ENCODE results near the gene ITGAV. TPM values are rescaled to one million over a fixed set of nuclear protein-coding genes. Genes with fewer than 3 reads are reported as not detected.

Gene ITGAV
- total RNA-seq, 1 experiment from 2014 or later: 26.9 TPM

- no peak overlapping the region for H3K4me3 Mint-ChIP-seq
- H3K23ac ChIP-seq (ENCODE audit: insufficient read length, low read depth, low read length): no peak overlapping the region
- H3K27ac ChIP-seq (ENCODE audit: insufficient read length, low read depth, low read length): no peak overlapping the region
- 100% methylated on average over 1 of the region's 1 CpG for WGBS (ENCODE audit: extremely low coverage, insufficient read length, low lambda C conversion rate)
- H3K27ac Mint-ChIP-seq: no peak overlapping the region
- H2BK20ac ChIP-seq (ENCODE audit: low read depth, low read length, poor library complexity, severe bottlenecking): no peak overlapping the region
- no peaks in the 10 kb centered on the region; the same call in 1 of the 2 replicates for H3K4me1 ChIP-seq (ENCODE audit: insufficient read depth, low read length)
- no peak overlapping the region for H2BK12ac ChIP-seq (ENCODE audit: insufficient read length, low read depth, low read length)
- H3K27me3 Mint-ChIP-seq (ENCODE audit: low read depth): no peaks in the 10 kb centered on the region
- no peak for DNase-seq
- no peak overlapping the region for H2AK5ac ChIP-seq (ENCODE audit: insufficient read length, low read length)
- H2BK120ac ChIP-seq (ENCODE audit: low read depth, low read length, poor library complexity, severe bottlenecking): no peak overlapping the region
- no peaks in the 10 kb centered on the region for H3K9me3 ChIP-seq (ENCODE audit: control insufficient read depth, low read depth, low read length)
- no peak overlapping the region for H2AFZ ChIP-seq (ENCODE audit: low read length)
- no peak overlapping the region for H3K9ac ChIP-seq (ENCODE audit: extremely low read depth, insufficient read length, low read length)
- no peak overlapping the region for H3K14ac ChIP-seq (ENCODE audit: insufficient read depth, low read length)
- no peak overlapping the region for H3K4ac ChIP-seq (ENCODE audit: low read depth, low read length)
- no peaks in the 10 kb centered on the region for H3K9me3 Mint-ChIP-seq
- no peaks in the 10 kb centered on the region for H3K79me1 ChIP-seq (ENCODE audit: insufficient read depth, low read depth, low read length, poor library complexity, severe bottlenecking)
- no peak overlapping the region for H4K5ac ChIP-seq (ENCODE audit: insufficient read length, low read depth, low read length)
- H3T11ph ChIP-seq (ENCODE audit: low read length): no peak overlapping the region
- H2BK15ac ChIP-seq (ENCODE audit: low read depth, low read length): no peak overlapping the region
- no peaks in the 10 kb centered on the region for H3K79me2 ChIP-seq (ENCODE audit: insufficient read depth, low read length)
- no peak overlapping the region for H2BK5ac ChIP-seq (ENCODE audit: insufficient read length, low read length)
- no peak for TF ChIP-seq CTCF (conservative IDR thresholded peaks at IDR 0.05)
- H3K27me3 ChIP-seq (ENCODE audit: insufficient read depth, low read length): no peaks in the 10 kb centered on the region
- no peaks in the 10 kb centered on the region for H4K20me1 ChIP-seq (ENCODE audit: control insufficient read depth, insufficient read depth, insufficient read length)
- H3K36me3 Mint-ChIP-seq (ENCODE audit: insufficient read depth in 1 of 3, low read depth in 3 of 3): no peaks in the 10 kb centered on the region
- H3K56ac ChIP-seq (ENCODE audit: insufficient read length, low read depth, low read length): no peak overlapping the region
- H3K23me2 ChIP-seq (ENCODE audit: insufficient read length, low read depth, low read length, poor library complexity, severe bottlenecking): no peaks in the 10 kb centered on the region
- H3K4me1 Mint-ChIP-seq: peaks cover 4 to 5% of the 10 kb centered on the region in 2 experiments; a peak in 3 of 4 replicates
- no peak overlapping the region for H3K18ac ChIP-seq (ENCODE audit: insufficient read length, low read depth, low read length)
- no peak overlapping the region for H3K4me2 ChIP-seq (ENCODE audit: insufficient read depth, insufficient read length, low read length)
- no peak overlapping the region for H4K8ac ChIP-seq (replicated peaks; ENCODE audit: insufficient read length, low read depth, low read length)
- H4K91ac ChIP-seq (ENCODE audit: insufficient read length, low read depth, low read length): no peak overlapping the region
Measured at GRCh38 chr2:186575856-186576255, 14.0 kb upstream of the ITGAV start.
